Renal cortex interstitium (tissue), 11 donors: ENCODE results near the gene PDE5A. TPM values are rescaled to one million over a fixed set of nuclear protein-coding genes. Genes with fewer than 3 reads are reported as not detected.
"Not testable (repeated sequence)": the region's sequence is repeated elsewhere in the genome, so short reads cannot be mapped to it uniquely, and the experiment has no call there.

Experiments
- DNase-seq, 11 donors: peaks; one replicate each; pipeline ENCODE4 v3.0.0-alpha.2; 2013; ENCODE audit warnings: low read depth in 9 of 11, low spot score in 4 of 11; ENCODE audit errors: extremely low read depth in 1 of 11
- polyA plus RNA-seq, 3 donors: library from polyadenylated mRNA; unstranded; fragments of 120-200 nt; gene quantifications; one replicate each; pipeline ENCODE4 v1.2.1, GENCODE V29; 2013; ENCODE audit not compliant: insufficient read length in 3 of 3

PDE5A gene
- polyA plus RNA-seq, 3 donors: 40.0 to 60.0 (median 42.8) TPM

GRCh38 chr4:119653990-119654389 lies 25.4 kb upstream of the PDE5A start:
- no peak for DNase-seq

- DNase-seq: no peak
These were observed 24.4 kb upstream of the PDE5A start for GRCh38 chr4:119652998-119653397.

GRCh38 chr4:119648398-119648797 lies 19.8 kb upstream of the PDE5A start:
- no peak for DNase-seq

- DNase-seq: no peak
These were observed 19.0 kb upstream of the PDE5A start for GRCh38 chr4:119647558-119647957.

GRCh38 chr4:119646347-119647071 lies 17.9 kb upstream of the PDE5A start:
- peak in 3 of 11 donors; percentile 8 to 20 (median 17) for DNase-seq

- no peak for DNase-seq
These were observed 14.9 kb upstream of the PDE5A start for GRCh38 chr4:119643306-119644042.

GRCh38 chr4:119641765-119642164 lies 13.2 kb upstream of the PDE5A start:
- no peak for DNase-seq

- peak in 4 of 11 donors; percentile 12 to 35 (median 22) for DNase-seq
These were observed 9.8 kb upstream of the PDE5A start for GRCh38 chr4:119638359-119638758.

GRCh38 chr4:119636851-119637250 lies 8.2 kb upstream of the PDE5A start:
- not testable (repeated sequence) for DNase-seq

GRCh38 chr4:119632216-119632615 lies 3.6 kb upstream of the PDE5A start:
- DNase-seq: no peak

- DNase-seq: peak in 1 of 11 donors; percentile 58
These were observed 503 bp upstream of the PDE5A start for GRCh38 chr4:119629142-119629471.

- peak; percentile 43 to 80 (median 64) for DNase-seq
These were observed 1.0 kb downstream of the PDE5A start for GRCh38 chr4:119627267-119628255.

- no peak for DNase-seq
These were observed 1.7 kb downstream of the PDE5A start for GRCh38 chr4:119626943-119627266.

- DNase-seq: no peak
These were observed 2.2 kb downstream of the PDE5A start for GRCh38 chr4:119626420-119626819.

- DNase-seq: no peak
These were observed 2.8 kb downstream of the PDE5A start for GRCh38 chr4:119625761-119626160.

- no peak for DNase-seq
These were observed 4.2 kb downstream of the PDE5A start for GRCh38 chr4:119624356-119624755.

GRCh38 chr4:119623025-119623424 lies 5.6 kb downstream of the PDE5A start:
- no peak for DNase-seq

- DNase-seq: no peak
These were observed 13.4 kb downstream of the PDE5A start for GRCh38 chr4:119615068-119615719.

GRCh38 chr4:119604266-119604665 lies 24.3 kb downstream of the PDE5A start:
- DNase-seq: no peak
